DND-41 (cell line): ENCODE data around the gene ALAS1.
A peak's percentile ranks its signal among the peaks of the same experiment; 100 is the strongest.

ENCODE experiments used
- ATAC-seq: fragments of 200-7000 bp; cut with Tn5 transposase; 3 replicates; pipeline ENCODE4 v1.9.1; 2021; ENCODE audit warnings: low read depth; ENCODE audit not compliant: insufficient read depth
- DNase-seq: peaks from one replicate; pipeline ENCODE4 v3.0.0-alpha.2; 2020
- H2AFZ ChIP-seq: 2 replicates; pipeline ENCODE4 v1.6.0; 2012; ENCODE audit warnings: low read depth, low read length
- H3K27ac ChIP-seq: 2 replicates; pipeline ENCODE4 v1.5.1; 2012; ENCODE audit warnings: low read length, inconsistent platforms
- H3K27me3 ChIP-seq: fragments of 200-600 bp; sonication (generic); 2 replicates; pipeline ENCODE4 v1.6.0; 2012; ENCODE audit warnings: low read length, mild to moderate bottlenecking, inconsistent platforms; ENCODE audit not compliant: insufficient read depth, poor library complexity
- H3K36me3 ChIP-seq: 2 replicates; pipeline ENCODE4 v1.5.1; 2012; ENCODE audit warnings: low read length, inconsistent platforms; ENCODE audit not compliant: insufficient read depth
- H3K4me1 ChIP-seq: 2 replicates; pipeline ENCODE4 v1.5.1; 2012; ENCODE audit warnings: mild to moderate bottlenecking, low read length; ENCODE audit not compliant: insufficient read depth
- H3K4me2 ChIP-seq: 2 replicates; pipeline ENCODE4 v1.6.0; 2012; ENCODE audit warnings: mild to moderate bottlenecking, moderate library complexity, low read length, inconsistent platforms; ENCODE audit not compliant: insufficient read depth
- H3K4me3 ChIP-seq, 2 experiments: fragments of 200-600 bp in 1 of 2; shearing (Covaris generic) in 1 of 2; 2 replicates each; pipeline ENCODE4 v1.5.1; 2012 to 2016; ENCODE audit warnings: inconsistent platforms in 2 of 2, low read length in 2 of 2, mild to moderate bottlenecking in 2 of 2, low read depth in 1 of 2, moderate library complexity in 1 of 2
- H3K79me2 ChIP-seq: 2 replicates; pipeline ENCODE4 v1.6.0; 2012; ENCODE audit warnings: low read length, inconsistent platforms; ENCODE audit not compliant: insufficient read depth
- H3K9ac ChIP-seq: 2 replicates; pipeline ENCODE4 v1.6.0; 2012; ENCODE audit warnings: low read depth, mild to moderate bottlenecking, inconsistent platforms, low read length, moderate library complexity
- H3K9me3 ChIP-seq: 2 replicates; pipeline ENCODE4 v1.5.1; 2012; ENCODE audit warnings: low read length, moderate library complexity, mild to moderate bottlenecking, inconsistent platforms; ENCODE audit not compliant: insufficient read depth, severe bottlenecking
- H4K20me1 ChIP-seq: 2 replicates; pipeline ENCODE4 v1.6.0; 2012; ENCODE audit warnings: low read length; ENCODE audit not compliant: insufficient read depth
- CTCF ChIP-seq: IDR thresholded peaks from 2 replicates; pipeline ENCODE4 v1.5.1; 2012; ENCODE audit warnings: borderline replicate concordance, low read length, moderate library complexity, mild to moderate bottlenecking; ENCODE audit not compliant: poor library complexity, severe bottlenecking; ENCODE audit errors: extremely low read depth
- EZH2 ChIP-seq: IDR thresholded peaks from 3 replicates; pipeline ENCODE4 v1.6.1; 2012; ENCODE audit warnings: borderline replicate concordance, low read depth, mild to moderate bottlenecking, moderate library complexity, low read length, inconsistent platforms; ENCODE audit not compliant: severe bottlenecking

ALAS1 gene

DNA sequence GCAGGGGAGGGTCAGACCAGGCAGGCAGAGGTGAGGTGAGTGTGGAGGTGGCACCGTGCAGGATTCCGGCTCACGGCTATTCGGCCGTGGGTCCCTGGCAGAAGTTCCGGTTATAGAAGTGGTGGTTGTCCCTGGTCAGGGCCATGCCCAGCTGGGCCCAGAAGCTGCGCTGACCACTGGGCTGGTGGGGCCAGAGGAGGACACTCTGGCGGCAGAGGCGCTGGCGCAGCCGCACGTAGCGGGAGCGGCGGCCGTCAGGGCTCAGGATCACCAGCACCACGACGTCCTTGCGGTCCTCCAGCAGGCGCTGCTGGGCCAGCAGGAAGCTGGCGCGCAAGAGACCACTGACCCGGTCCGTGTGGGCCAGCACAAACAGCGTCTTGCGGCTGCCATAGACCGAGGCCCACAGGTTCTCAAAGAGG lies 23.2 kb downstream of the ALAS1 start:
- Histone ChIP-seq H3K4me1 (peaks cover 33% of the 10 kb centered on the region), H3K79me2 (no peaks in the 10 kb centered on the region), H3K4me2 (no peak overlapping the region), H3K27me3 (no peaks in the 10 kb centered on the region), H3K36me3 (no peaks in the 10 kb centered on the region), H3K4me3 (no peak overlapping the region), H3K27ac (peak overlapping the region; percentile 46; the same call in 1 of the 2 replicates), H3K9me3 (no peaks in the 10 kb centered on the region), H2AFZ (no peak overlapping the region), H4K20me1 (no peaks in the 10 kb centered on the region; the same call in 1 of the 2 replicates), H3K9ac (0 out of 2 replicates have a peak overlapping the region, but pooled peaks have one; percentile 11)
- TF ChIP-seq CTCF (no peak), EZH2 (no peak)
- ATAC-seq (no peak), DNase-seq (no peak)

DNA sequence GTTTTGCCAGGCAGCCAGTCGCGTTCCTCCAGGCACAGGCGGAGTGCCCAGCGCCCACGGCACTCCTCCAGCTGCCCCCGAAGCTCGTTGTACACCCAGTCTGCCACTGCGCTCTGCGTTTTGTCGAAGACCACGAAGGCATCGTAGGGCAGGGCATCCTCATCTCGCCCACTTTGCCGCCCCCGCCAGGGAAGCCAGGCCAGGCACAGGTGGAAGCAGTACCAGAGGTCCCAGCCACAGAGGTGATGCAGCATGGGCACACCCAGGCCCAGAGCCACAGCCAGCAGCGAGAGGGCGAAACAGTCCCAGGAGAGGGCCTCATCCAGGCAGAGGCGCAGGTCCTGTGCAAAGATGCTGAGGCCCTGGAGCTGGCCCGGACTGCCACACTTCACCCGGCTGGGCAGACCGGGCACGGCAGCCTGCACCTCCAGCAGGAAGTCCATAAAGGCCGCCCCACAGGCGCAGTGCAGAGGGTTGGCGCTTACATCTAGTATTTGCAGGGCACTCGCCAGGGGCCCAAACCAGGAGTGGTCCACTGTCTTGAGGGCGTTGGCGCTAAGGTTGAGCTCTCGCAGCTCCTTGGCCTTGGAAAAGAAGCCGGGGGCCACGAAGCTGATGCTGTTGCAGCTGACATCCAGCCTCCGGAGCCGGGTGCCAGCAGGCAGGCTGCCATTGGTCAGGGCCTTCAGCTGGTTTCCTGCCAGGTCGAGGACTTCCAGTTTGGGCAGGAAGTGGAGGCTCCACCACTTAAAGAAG lies 23.8 kb downstream of the ALAS1 start:
- no peaks in the 10 kb centered on the region for H3K36me3 ChIP-seq
- no peak for TF ChIP-seq EZH2
- no peak for TF ChIP-seq CTCF
- H3K79me2 ChIP-seq, result no peaks in the 10 kb centered on the region
- H3K9ac ChIP-seq, result no peak overlapping the region
- H3K4me2 ChIP-seq, result no peak overlapping the region
- H2AFZ ChIP-seq, result no peak overlapping the region
- no peaks in the 10 kb centered on the region for H3K9me3 ChIP-seq
- peaks cover 38% of the 10 kb centered on the region for H3K4me1 ChIP-seq
- no peaks in the 10 kb centered on the region for H3K27me3 ChIP-seq
- no peaks in the 10 kb centered on the region; the same call in 1 of the 2 replicates for H4K20me1 ChIP-seq
- no peak for DNase-seq
- no peak for ATAC-seq
- no peak overlapping the region for H3K4me3 ChIP-seq
- no peak overlapping the region for H3K27ac ChIP-seq

GRCh38 chr3:52222319-52223221 lies 24.6 kb downstream of the ALAS1 start:
- Histone ChIP-seq H3K4me3 (no peak overlapping the region), H3K36me3 (no peaks in the 10 kb centered on the region), H3K27me3 (no peaks in the 10 kb centered on the region), H3K79me2 (no peaks in the 10 kb centered on the region), H4K20me1 (no peaks in the 10 kb centered on the region; the same call in 1 of the 2 replicates), H3K9me3 (no peaks in the 10 kb centered on the region), H3K9ac (no peak overlapping the region), H3K27ac (no peak overlapping the region), H2AFZ (no peak overlapping the region), H3K4me2 (no peak overlapping the region), H3K4me1 (peaks cover 38% of the 10 kb centered on the region)
- no peak for TF ChIP-seq CTCF
- no peak for TF ChIP-seq EZH2
- ATAC-seq (no peak), DNase-seq (no peak)
